ENCODE data around the gene ULBP2. TPM values are rescaled to one million over a fixed set of nuclear protein-coding genes. Genes with fewer than 3 reads are reported as not detected.

ULBP2 gene
- total RNA-seq, 1 experiment from 2014 or later, result not detected

- Histone ChIP-seq H3K23ac (ENCODE audit: insufficient read length, low read depth, low read length) (no peak overlapping the region), H2BK12ac (ENCODE audit: insufficient read length, low read depth, low read length) (no peak overlapping the region), H3K9me3 (ENCODE audit: control insufficient read depth, low read depth, low read length) (no peaks in the 10 kb centered on the region), H3K23me2 (ENCODE audit: insufficient read length, low read depth, low read length, poor library complexity, severe bottlenecking) (peaks cover 5% of the 10 kb centered on the region), H4K5ac (ENCODE audit: insufficient read length, low read depth, low read length) (no peak overlapping the region), H3K27me3 (ENCODE audit: insufficient read depth, low read length) (peaks cover 73% of the 10 kb centered on the region), H4K20me1 (ENCODE audit: control insufficient read depth, insufficient read depth, insufficient read length) (no peaks in the 10 kb centered on the region), H2AK5ac (ENCODE audit: insufficient read length, low read length) (no peak overlapping the region), H3T11ph (ENCODE audit: low read length) (no peak overlapping the region), H3K27ac (ENCODE audit: insufficient read length, low read depth, low read length) (no peak overlapping the region), H2BK15ac (ENCODE audit: low read depth, low read length) (no peak overlapping the region), H3K56ac (ENCODE audit: insufficient read length, low read depth, low read length) (no peak overlapping the region), H4K8ac (replicated peaks; ENCODE audit: insufficient read length, low read depth, low read length) (no peak overlapping the region), H2BK20ac (ENCODE audit: low read depth, low read length, poor library complexity, severe bottlenecking) (no peak overlapping the region), H4K91ac (ENCODE audit: insufficient read length, low read depth, low read length) (no peak overlapping the region), H3K18ac (ENCODE audit: insufficient read length, low read depth, low read length) (no peak overlapping the region), H3K79me1 (ENCODE audit: insufficient read depth, low read depth, low read length, poor library complexity, severe bottlenecking) (no peaks in the 10 kb centered on the region), H3K4me1 (ENCODE audit: insufficient read depth, low read length) (no peaks in the 10 kb centered on the region), H3K14ac (ENCODE audit: insufficient read depth, low read length) (no peak overlapping the region), H3K79me2 (ENCODE audit: insufficient read depth, low read length) (no peaks in the 10 kb centered on the region), H3K4ac (ENCODE audit: low read depth, low read length) (no peak overlapping the region), H2BK120ac (ENCODE audit: low read depth, low read length, poor library complexity, severe bottlenecking) (no peak overlapping the region), H2BK5ac (ENCODE audit: insufficient read length, low read length) (no peak overlapping the region), H3K9ac (ENCODE audit: extremely low read depth, insufficient read length, low read length) (no peak overlapping the region), H3K4me2 (ENCODE audit: insufficient read depth, insufficient read length, low read length) (no peak overlapping the region), H2AFZ (ENCODE audit: low read length) (no peak overlapping the region)
- H3K36me3 Mint-ChIP-seq (ENCODE audit: insufficient read depth in 1 of 3, low read depth in 3 of 3), result no peaks in the 10 kb centered on the region; a peak in 1 of 7 replicates
- H3K27ac Mint-ChIP-seq, result no peak overlapping the region
- 100% methylated on average over 1 of the region's 4 CpGs for WGBS (ENCODE audit: extremely low coverage, insufficient read length, low lambda C conversion rate)
- H3K27me3 Mint-ChIP-seq (ENCODE audit: low read depth), result peaks cover 97% of the 10 kb centered on the region
- TF ChIP-seq CTCF (conservative IDR thresholded peaks at IDR 0.05), result no peak
- DNase-seq, result no peak
- H3K9me3 Mint-ChIP-seq, result peaks cover 0 to 10% of the 10 kb centered on the region in 2 experiments; a peak in 3 of 5 replicates
- H3K4me1 Mint-ChIP-seq, result peaks cover 27% of the 10 kb centered on the region in 2 experiments
- H3K4me3 Mint-ChIP-seq, result no peak overlapping the region; a peak in 1 of 5 replicates
These were observed 50.0 kb downstream of the ULBP2 start for GRCh38 chr6:149991838-149992237.

Measured in H9 (cell line).